Cardiac muscle cell (in vitro differentiated cells and primary cell): ENCODE measurements around the gene CHD9NB. TPM values are rescaled to one million over a fixed set of nuclear protein-coding genes. Genes with fewer than 3 reads are reported as not detected.
"Not testable (repeated sequence)": the region's sequence is repeated elsewhere in the genome, so short reads cannot be mapped to it uniquely, and the experiment has no call there.

Experiments
- DNase-seq, 2 donors: peaks; one replicate each; pipeline versions ENCODE4 v3.0.0 to v3.0.0-alpha.2; 2010 to 2017; ENCODE audit warnings: low read depth in 1 of 2, low spot score in 1 of 2
- H3K27ac ChIP-seq: fragments of 200-600 bp; sonication (generic); 2 replicates; pipeline ENCODE4 v1.5.1; 2016
- H3K27me3 ChIP-seq: fragments of 200-600 bp; sonication (generic); 2 replicates; pipeline ENCODE4 v1.6.0; 2016; ENCODE audit warnings: control low read depth
- H3K36me3 ChIP-seq: fragments of 200-600 bp; sonication (generic); 2 replicates; pipeline ENCODE4 v1.5.1; 2016; ENCODE audit warnings: control low read depth
- H3K4me1 ChIP-seq: fragments of 200-600 bp; sonication (generic); 2 replicates; pipeline ENCODE4 v1.8.1; 2017; ENCODE audit warnings: low read depth, mild to moderate bottlenecking, mixed run types
- H3K4me3 ChIP-seq: fragments of 200-600 bp; sonication (generic); 2 replicates; pipeline ENCODE4 v1.5.1; 2016; ENCODE audit warnings: mild to moderate bottlenecking
- H3K9me3 ChIP-seq: fragments of 200-600 bp; sonication (generic); 2 replicates; pipeline ENCODE4 v1.5.1; 2017; ENCODE audit warnings: low read depth, mild to moderate bottlenecking, control low read depth
- CTCF ChIP-seq: IDR thresholded peaks from 2 replicates; pipeline ENCODE4 v1.5.1; 2012; ENCODE audit warnings: low read depth, mild to moderate bottlenecking, low read length
- polyA plus RNA-seq: library from polyadenylated mRNA; unstranded; fragments of >200 nt; fragmentation: Nextera tagmentation; extraction: Ambion mirVana; gene quantifications from 2 replicates; pipeline ENCODE4 v1.2.1, GENCODE V29; 2016
- total RNA-seq: library from RNA; depleted of rRNA; stranded (reverse); fragments of >200 nt; gene quantifications from 2 replicates; pipeline ENCODE4 v1.2.3, GENCODE V29; 2016

CHD9NB gene
- total and polyA plus RNA-seq, 2 experiments from 2014 or later: 0.12 TPM; not detected in 1

GRCh38 chr16:53078247-53078646, 25.6 kb upstream of the CHD9NB start:
- H3K9me3 ChIP-seq: no peaks in the 10 kb centered on the region

GRCh38 chr16:53075461-53075860, 22.8 kb upstream of the CHD9NB start:
- DNase-seq, H3K4me1 ChIP-seq, H3K27me3 ChIP-seq, H3K27ac ChIP-seq, H3K36me3 ChIP-seq, H3K9me3 ChIP-seq, H3K4me3 ChIP-seq: not testable (repeated sequence)

More at GRCh38 chr16:53078247-53078646, 25.6 kb upstream of the CHD9NB start:
- H3K36me3 ChIP-seq: no peaks in the 10 kb centered on the region
- no peak overlapping the region for H3K27ac ChIP-seq
- TF ChIP-seq CTCF: no peak
- no peaks in the 10 kb centered on the region for H3K27me3 ChIP-seq
- DNase-seq: no peak
- H3K4me1 ChIP-seq: no peaks in the 10 kb centered on the region
- no peak overlapping the region for H3K4me3 ChIP-seq

DNA sequence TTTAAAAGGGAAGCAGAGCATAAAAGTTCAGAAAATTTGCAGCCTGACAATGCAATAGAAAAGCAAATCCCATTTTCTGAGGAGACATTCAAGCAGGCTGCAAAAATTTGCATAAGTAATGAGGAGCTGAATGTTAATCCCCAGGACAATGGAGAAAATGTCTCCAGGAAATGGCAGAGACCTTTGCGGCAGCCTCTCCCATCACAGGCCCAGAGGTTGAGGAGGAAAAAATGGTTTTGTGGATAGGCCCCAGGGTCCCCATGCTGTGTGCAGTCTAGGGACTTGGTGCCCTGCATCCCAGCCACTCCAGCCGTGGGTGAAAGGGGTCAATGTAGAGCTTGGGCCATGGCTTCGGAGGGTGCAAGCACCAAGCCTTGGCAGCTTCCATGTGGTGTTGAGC, 21.6 kb upstream of the CHD9NB start:
- not testable (repeated sequence) for H3K36me3 ChIP-seq, DNase-seq, H3K4me3 ChIP-seq, H3K27me3 ChIP-seq, H3K4me1 ChIP-seq, H3K9me3 ChIP-seq, H3K27ac ChIP-seq

DNA sequence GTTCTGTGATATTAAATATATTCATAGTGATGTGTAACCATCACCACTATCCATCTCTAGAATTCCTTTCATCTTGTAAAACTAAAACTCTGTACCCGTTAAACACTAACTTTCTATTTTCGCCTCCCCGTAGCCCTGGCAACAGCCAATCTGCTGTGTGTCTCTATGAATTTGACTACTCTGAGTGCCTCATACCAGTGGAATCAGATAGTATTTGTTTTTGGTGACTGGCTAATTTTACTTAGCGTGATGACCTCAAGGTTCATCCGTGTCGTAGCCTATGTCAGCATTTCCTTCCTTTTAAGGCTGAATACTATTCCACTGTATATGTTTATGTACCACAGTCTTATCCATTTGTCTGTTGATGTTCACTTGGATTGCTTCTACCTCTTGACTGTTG, 20.3 kb upstream of the CHD9NB start:
- no peak overlapping the region for H3K27ac ChIP-seq
- no peak for TF ChIP-seq CTCF
- no peaks in the 10 kb centered on the region for H3K36me3 ChIP-seq
- no peaks in the 10 kb centered on the region for H3K9me3 ChIP-seq
- H3K4me1 ChIP-seq: no peaks in the 10 kb centered on the region
- no peak for DNase-seq
- H3K4me3 ChIP-seq: no peak overlapping the region
- H3K27me3 ChIP-seq: no peaks in the 10 kb centered on the region

DNA sequence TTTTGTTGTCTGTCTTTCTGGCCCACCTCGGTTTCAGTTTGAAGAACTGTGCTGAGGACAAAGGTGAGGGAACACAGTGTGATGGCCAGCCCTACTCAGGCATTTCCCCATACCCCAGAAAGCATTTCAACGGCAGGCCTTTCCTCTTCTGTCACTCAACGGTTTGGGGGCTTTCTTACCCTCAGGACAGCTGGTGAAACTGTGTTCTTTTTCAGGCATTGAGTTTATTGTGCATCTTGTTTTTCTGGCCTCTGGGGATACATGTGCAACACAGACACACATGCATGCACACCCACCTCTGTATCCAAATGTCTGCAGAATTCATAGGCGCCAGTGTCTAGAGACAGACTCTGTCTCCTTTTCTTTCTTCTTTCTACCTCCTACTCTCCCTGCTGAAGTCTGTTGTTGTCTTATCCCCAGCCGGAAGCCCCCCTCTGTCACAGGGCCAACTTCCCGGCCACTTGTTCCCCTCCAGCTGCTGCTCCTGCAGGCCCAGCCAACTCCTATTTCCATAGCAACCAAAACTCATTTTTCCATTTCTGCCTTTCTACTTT, 19.1 kb upstream of the CHD9NB start:
- H3K4me1 ChIP-seq: no peaks in the 10 kb centered on the region
- no peaks in the 10 kb centered on the region for H3K9me3 ChIP-seq
- TF ChIP-seq CTCF: no peak
- H3K27ac ChIP-seq: no peak overlapping the region
- no peaks in the 10 kb centered on the region for H3K36me3 ChIP-seq
- no peak overlapping the region for H3K4me3 ChIP-seq
- H3K27me3 ChIP-seq: no peaks in the 10 kb centered on the region
- DNase-seq: peak in 1 of 2 donors; percentile 85

- no peak for TF ChIP-seq CTCF
- Histone ChIP-seq H3K27ac (no peak overlapping the region), H3K36me3 (no peaks in the 10 kb centered on the region), H3K4me3 (no peak overlapping the region), H3K4me1 (no peaks in the 10 kb centered on the region), H3K27me3 (no peaks in the 10 kb centered on the region), H3K9me3 (no peaks in the 10 kb centered on the region)
- no peak for DNase-seq
Measured at GRCh38 chr16:53069772-53070171, 17.1 kb upstream of the CHD9NB start.

DNA sequence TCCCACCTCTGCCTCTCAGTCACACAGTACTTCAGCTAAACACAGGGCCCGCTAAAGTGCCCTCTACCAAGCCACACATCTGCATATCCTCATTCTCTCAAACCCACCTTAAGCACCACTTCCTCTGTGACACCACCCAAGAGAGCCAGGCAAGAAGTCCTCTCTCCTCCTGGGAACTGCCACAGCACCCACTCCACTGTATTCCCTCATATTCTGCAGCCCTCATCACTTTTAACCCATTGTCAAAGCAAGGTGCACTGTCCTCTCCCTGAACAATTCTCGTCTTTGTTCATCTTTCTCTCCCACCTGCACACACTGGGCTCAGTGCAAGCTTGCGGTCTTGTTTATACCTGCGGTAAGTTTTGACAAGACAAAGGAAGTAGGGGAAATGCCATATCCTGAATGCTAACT, 15.7 kb upstream of the CHD9NB start:
- no peak for TF ChIP-seq CTCF
- Histone ChIP-seq H3K27ac (no peak overlapping the region), H3K4me3 (no peak overlapping the region), H3K27me3 (no peaks in the 10 kb centered on the region), H3K4me1 (no peaks in the 10 kb centered on the region), H3K9me3 (no peaks in the 10 kb centered on the region), H3K36me3 (no peaks in the 10 kb centered on the region)
- DNase-seq: no peak
